Anterior cingulate cortex (tissue), 58 donors: ENCODE data around the gene TCL1B.

Experiments used
- DNase-seq, 58 donors: peaks; one replicate each; lab custom pipeline; 2025; lab: John Stamatoyannopoulos, UW

The TCL1B gene

GRCh38 chr14:95685978-95686922 lies at the start of gene TCL1B:
Gene TCL1B, plus strand, starts transcription at chr14:95686426. Its CDS starts 42 bp downstream, at chr14:95686468.
- DNase-seq: no peak

GRCh38 chr14:95644981-95645380 lies 41.2 kb upstream of the TCL1B start:
- no peak for DNase-seq

GRCh38 chr14:95645389-95645996 lies 40.7 kb upstream of the TCL1B start:
- no peak for DNase-seq

- no peak for DNase-seq
Measured at GRCh38 chr14:95647926-95648325, 38.3 kb upstream of the TCL1B start.

GRCh38 chr14:95649230-95649629 lies 37.0 kb upstream of the TCL1B start:
- no peak for DNase-seq

- DNase-seq: no peak
Measured at GRCh38 chr14:95651028-95651427, 35.2 kb upstream of the TCL1B start.

GRCh38 chr14:95651821-95652583 lies 34.2 kb upstream of the TCL1B start:
- DNase-seq: no peak

- DNase-seq: no peak
Measured at GRCh38 chr14:95652690-95653089, 33.5 kb upstream of the TCL1B start.

- no peak for DNase-seq
Measured at GRCh38 chr14:95655461-95655860, 30.8 kb upstream of the TCL1B start.

- no peak for DNase-seq
Measured at GRCh38 chr14:95656634-95657033, 29.6 kb upstream of the TCL1B start.

GRCh38 chr14:95657454-95657853 lies 28.8 kb upstream of the TCL1B start:
- DNase-seq: no peak

- DNase-seq: no peak
Measured at GRCh38 chr14:95659293-95659989, 26.8 kb upstream of the TCL1B start.

GRCh38 chr14:95659990-95660385 lies 26.2 kb upstream of the TCL1B start:
- no peak for DNase-seq

- no peak for DNase-seq
Measured at GRCh38 chr14:95660651-95661515, 25.3 kb upstream of the TCL1B start.

GRCh38 chr14:95662376-95663186 lies 23.6 kb upstream of the TCL1B start:
- DNase-seq: no peak

GRCh38 chr14:95663226-95663797 lies 22.9 kb upstream of the TCL1B start:
- no peak for DNase-seq

GRCh38 chr14:95664066-95664465 lies 22.2 kb upstream of the TCL1B start:
- peak in 20 of 58 donors; percentile 2 to 36 (median 10) for DNase-seq

- DNase-seq: peak in 1 of 58 donors; percentile 36
Measured at GRCh38 chr14:95664546-95664945, 21.7 kb upstream of the TCL1B start.
